HG02759 (cell line): ENCODE results near the gene RAP1GAP2.
"Not testable (repeated sequence)": the region's sequence is repeated elsewhere in the genome, so short reads cannot be mapped to it uniquely, and the experiment has no call there.

ENCODE experiments used
- ATAC-seq: cut with Tn5 transposase; IDR thresholded peaks from one replicate; pipeline ENCODE4 v1.9.1; 2021; ENCODE audit warnings: mild to moderate bottlenecking, moderate library complexity; ENCODE audit not compliant: unreplicated experiment

Gene RAP1GAP2

DNA sequence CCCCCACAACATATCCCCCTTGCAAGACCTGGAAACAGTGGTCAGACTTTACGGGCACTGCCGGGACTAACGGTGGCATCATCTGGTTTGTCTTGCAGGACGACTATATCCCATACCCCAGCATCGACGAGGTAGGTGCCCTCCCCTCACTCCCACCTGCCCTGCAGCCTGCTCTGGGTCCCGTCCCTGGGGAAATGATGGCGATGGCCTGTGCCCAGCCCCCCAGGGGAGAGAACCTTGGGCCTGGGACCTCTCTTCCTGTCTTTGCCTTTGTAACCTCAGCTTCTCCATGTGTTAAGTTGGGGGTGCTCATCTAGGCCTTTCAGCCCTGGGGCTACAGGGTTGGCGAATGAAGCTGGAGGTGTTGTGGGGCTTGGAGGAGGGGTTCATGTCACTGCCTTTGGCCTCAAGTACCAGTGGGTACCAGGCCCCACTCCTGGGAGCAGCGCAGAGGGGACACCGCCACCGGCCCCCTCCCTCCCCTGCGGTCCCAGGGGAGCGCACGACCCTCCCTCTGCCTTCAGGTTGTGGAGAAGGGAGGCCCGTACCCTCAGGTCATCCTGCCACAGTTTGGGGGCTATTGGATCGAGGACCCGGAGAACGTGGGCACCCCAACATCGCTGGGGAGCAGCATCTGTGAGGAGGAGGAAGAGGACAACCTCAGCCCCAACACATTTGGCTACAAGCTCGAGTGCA is 167.2 kb downstream of the RAP1GAP2 start:
- ATAC-seq, result no peak

DNA sequence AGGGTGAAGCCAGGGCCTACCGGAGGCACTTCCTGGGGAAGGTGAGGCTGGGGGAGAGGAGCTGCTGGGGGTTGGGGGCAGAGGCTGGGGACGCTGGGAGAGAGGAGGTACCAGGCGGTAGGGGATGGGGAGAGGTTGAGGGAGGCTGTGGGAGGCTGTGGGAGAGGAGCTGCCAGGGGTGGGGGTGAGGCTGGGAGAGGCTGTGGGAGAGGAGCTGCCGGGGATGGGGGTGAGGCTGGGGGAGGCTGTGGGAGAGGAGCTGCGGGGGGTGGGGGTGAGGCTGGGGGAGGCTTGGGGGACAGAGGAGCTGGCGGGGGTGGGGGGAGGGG is 167.8 kb downstream of the RAP1GAP2 start:
- ATAC-seq, result no peak

DNA sequence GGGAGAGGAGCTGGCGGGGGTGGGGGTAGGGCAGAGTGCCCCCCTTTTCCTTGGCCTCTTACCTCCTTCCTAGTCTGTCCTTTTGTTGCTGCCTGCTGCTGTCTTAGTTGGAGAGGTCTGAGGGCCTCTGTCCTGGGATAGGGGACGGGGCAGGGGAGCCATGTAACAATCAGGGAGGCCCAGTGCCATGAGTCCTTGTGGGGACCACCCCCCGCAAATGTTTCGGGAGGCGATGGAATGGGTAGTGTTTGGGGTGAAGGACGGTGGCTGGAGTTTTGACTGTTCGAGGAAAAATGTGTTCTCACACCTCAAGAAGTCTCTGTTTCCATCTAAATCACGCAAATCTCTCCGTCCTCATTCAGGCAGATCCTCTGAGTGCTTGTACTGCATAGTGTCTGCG is 168.1 kb downstream of the RAP1GAP2 start:
- ATAC-seq, result no peak

DNA sequence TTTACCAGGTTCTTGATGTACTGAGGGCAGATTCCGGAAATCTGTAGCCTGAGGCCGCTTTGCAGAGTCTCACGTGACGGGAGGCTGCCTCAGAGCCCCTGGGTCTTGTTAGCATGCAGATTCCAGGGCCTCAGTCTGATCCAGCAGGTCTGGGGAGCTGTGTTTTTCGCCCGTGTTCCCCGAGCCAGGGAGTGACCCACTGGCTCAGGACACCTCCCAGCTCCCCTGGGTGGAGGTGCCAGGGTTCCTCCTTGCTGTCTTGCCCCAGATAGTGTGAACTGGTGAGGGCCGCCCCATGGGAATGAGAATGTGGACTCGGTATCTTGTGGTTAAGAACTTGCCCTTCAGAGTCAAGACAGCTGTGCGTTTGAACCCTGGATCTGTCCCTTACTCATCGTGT is 168.6 kb downstream of the RAP1GAP2 start:
- ATAC-seq, result no peak

DNA sequence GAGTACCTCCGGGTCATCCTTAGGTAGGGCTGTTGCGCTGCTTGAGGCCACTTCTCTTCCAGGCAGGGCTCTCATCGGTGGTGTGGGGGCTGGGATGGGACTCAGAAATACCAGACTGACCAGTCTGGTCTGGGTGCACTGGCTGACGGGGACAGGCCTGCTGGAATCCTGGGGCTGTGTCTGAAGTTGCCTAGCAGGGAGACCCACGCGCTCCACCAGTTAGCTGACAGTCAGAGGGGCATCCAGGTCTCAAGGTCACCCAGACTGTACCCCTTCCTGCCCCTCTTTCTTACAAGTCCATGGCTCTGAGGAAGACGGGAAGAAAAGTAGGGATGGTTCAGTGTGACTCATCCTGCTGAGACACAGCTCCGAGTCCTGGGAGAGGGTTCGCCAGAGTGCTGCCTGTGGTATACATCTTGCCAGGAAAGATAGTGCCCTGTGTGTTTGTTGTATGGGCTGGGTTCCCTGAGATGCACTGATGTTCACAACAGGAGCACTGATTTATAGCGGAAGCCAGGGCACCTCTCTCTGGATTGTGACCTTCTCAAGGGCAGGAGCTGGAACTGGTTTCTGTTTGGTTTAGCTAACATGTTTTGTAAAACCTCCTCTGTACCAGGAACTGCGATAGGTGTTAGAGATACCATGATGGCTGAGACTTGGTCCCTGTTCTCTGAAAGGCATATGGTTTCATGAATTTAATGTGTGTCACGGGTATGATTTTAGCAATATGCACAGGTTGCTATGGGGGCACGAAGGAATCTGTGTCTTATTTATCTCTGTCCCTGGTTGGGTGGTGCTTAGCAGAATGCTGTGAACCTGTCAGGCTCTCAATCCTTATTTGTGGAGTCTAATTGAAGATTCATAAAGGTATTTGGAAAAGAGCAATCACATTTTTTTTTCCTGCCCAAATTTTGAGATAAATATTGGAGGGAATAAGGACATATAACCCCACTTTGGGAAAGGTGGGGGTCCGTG is 169.7 kb downstream of the RAP1GAP2 start:
- ATAC-seq, result no peak

DNA sequence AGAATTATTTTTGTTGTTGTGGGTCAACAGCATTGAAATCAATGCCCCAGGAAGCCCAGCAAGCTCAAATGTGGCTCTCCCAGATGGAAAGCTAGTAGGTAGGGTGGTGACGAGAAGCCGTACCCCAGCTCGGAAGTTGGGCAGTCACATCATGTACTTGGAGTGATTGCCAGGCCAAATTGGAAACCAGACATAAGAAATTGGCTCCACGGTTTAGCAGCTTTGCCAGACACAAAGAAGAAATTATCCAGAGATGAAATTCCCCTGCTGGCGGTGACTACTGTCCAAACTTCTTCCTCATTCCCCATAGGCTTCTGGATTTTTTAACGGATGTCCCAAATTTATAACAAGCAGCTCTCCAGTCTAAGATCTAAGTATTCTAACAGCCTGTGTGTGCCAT is 171.3 kb downstream of the RAP1GAP2 start:
- ATAC-seq, result no peak

DNA sequence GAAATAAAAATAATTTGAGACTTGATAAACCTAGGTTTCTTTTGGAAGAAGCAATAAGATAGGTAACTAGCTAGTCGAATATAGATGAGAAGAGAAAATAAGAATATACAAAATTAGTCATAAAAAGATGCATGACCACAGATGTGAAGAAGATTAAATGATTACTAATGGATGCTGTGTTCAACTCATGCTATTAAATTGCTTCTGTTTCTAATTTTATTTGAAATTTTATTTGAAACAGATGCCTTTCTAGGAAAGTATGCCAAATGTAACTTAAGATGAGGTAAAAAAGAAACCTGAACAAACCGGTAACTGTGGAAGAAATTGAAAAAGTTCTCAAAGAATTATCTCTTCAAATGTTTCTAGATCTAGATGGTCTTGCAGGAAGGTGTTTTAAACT is 175.6 kb downstream of the RAP1GAP2 start:
- ATAC-seq, result no peak

DNA sequence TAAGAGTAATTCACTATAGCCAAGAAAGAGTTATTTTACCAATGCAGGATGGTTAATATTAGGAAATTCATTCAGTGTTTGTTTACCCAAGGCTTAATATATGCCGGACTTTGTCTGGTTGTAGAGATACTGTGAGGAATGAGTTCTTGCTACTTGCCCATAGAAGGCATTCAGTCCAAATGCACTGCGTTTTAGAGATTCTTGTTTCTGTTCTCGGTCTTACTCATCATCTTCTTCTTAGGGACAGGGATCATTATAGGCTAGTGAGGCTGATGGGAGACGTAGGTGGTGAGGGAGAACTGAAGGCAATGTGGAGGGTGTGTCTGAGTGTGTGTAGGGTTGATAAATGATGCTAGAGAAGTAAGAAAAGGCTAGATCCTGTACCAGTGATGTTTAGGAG is 176.5 kb downstream of the RAP1GAP2 start:
- no peak for ATAC-seq

DNA sequence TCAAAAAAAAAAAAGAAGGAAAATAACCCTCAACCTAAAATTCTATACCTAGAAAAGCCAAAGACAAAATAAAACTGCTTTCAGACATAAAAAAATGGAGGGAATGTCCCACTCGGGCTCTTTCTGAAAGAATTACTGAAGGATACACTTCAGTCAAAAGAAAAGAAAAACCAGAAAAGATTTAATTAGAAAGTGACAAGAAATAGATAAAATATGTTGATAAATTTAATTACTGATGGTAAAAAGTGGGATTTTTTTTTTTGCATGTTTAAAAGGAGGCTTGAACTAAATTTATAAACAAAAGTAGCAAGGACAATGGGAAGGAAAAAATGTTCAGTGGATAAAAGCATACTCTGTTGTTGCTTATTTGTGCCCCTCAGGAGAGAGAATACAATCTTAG is 178.1 kb downstream of the RAP1GAP2 start:
- ATAC-seq, result no peak

DNA sequence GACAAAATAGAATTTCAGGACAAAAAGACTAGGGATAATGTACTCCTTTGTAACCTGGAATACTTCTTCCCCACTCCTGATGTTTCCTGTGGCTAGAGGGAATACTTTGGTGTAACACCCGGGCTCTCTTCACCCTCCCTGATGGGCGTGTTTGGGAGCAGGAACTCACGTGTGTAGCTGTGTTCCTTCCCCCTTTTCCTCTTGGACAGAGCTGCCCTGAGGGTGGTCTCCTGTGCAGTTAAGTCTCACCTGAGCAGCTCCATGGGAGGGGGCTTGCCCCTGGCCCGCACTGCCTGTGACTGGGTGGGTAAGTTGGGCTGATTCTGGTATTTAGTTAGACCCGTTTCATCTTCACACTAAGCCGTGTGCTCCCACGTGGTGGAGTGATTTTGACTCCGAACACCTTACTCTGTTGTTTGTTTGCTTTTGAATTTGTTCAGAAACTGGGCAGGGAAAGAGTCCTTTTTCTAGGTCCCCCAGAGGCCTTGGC is 179.3 kb downstream of the RAP1GAP2 start:
- ATAC-seq, result no peak

DNA sequence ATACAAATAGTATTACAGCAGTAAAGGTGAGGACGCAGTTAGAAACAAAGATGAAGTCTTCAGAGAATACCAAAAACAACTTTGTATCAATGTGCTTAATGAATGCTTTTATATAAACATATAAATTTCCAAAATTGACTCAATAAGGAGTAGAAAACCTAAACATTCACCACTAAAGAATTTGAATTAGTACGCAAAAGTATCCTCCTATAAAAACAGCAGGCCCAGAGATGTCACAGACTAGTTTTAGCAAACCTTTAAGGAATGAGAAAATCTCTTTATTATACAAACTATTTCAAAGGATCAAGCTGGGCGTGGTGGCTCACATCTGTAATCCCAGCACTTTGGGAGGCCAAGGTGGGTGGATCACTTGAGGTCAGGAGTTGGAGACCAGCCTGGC is 180.9 kb downstream of the RAP1GAP2 start:
- no peak for ATAC-seq

DNA sequence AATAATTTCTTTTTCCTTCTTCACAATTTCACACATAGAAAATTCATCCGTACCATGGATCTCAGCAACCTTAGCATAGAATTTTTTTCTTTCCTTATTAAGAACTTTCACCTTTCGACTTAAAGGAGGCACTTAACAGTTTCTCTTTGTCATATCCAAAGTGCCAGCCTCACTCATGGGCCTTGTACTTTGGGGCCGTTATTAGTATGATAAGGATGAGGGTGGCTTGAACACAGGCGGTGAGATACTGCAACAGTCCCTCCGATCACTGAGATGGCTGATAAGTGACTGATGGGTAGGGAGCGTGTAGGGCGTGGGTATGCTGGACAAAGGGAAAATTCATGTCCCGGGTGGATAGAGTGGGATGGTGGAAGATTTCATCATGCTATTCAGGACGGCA is 181.9 kb downstream of the RAP1GAP2 start:
- ATAC-seq, result no peak

DNA sequence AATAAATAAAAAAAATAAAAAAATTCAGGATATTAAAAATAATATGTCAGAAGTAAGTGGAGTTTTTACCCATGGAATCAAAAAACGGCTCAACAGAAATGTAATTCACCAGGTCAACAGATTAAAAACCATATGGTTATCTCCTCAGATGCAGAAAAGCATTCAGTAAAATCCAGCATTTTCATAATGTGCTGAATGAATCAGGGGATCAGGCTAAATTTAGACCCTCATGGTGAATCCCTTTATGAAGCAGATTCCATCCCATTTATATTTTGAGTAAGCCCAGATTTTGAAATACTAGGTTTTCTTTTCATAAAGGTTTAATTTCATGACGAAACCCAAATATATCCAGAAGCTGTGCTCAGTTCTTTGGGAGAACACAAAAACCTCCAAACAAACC is 182.8 kb downstream of the RAP1GAP2 start:
- ATAC-seq, result no peak

DNA sequence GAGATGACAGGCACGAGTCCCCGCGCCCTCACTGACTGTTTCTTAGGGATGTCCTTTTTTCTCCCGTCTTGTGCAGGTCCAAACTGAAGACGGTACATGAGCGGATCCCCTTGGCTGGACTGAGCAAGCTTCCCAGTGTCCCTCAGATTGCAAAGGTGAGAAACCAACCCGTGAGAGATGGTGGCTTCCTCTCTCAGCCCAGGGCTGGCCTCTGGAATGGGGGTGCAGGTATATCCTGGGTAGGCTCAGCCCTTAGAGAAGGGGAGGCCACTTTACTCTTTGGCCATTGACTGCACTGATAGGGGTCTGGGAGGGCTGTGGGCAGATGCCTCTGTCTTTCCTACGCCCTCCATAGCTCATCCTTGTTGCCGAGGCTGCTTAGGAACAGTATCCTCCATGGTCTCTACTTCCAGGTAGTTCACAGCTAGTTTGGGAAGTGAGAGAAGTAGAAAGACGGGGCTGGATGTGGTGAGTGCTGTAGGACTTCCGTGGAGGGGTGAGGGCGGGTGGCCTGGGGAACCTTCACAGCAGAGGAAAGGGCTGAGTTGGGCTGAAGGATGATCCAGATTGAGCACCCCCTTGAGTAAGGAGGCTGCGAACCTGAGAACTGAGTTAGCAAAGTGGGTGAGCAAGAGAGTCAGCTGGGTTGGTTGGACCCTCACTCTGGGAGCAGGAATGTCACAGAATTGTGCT is 184.1 kb downstream of the RAP1GAP2 start:
- no peak for ATAC-seq

DNA sequence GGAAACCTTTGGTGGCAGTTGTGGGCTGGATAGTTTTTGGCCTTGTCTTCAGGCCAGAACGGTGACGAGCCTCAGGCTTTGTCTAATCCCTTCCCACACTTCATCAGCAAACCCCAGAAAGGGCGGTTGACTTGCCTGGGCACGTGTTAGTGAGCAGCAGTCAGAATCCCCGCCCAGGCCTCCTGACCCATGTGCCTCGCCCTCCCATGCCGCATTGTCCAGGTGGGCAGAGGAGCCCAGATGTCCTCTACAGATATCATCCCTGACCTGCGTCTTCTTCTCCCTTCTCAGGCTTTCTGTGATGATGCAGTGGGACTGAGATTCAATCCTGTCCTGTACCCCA is 184.6 kb downstream of the RAP1GAP2 start:
- ATAC-seq, result no peak

DNA sequence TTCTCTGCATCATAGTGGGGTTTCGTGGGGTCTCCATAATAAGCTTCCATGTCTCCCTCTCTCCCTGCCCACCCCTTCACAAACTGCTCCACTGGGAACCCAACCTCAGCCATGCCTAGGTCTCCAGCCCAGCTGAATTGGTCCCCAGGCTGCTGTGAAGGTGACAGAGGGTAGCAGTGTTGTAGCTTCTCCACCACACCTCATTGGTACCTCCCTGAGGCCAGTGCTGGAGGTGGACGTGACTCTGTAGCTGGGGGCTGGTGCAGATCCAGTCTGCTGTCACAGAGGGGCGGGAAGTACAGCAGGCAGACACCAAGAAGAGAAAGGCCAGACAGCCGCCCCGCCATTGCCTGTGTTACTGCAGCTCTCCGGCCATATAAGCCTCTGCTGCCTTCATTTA is 185.1 kb downstream of the RAP1GAP2 start:
- no peak for ATAC-seq

DNA sequence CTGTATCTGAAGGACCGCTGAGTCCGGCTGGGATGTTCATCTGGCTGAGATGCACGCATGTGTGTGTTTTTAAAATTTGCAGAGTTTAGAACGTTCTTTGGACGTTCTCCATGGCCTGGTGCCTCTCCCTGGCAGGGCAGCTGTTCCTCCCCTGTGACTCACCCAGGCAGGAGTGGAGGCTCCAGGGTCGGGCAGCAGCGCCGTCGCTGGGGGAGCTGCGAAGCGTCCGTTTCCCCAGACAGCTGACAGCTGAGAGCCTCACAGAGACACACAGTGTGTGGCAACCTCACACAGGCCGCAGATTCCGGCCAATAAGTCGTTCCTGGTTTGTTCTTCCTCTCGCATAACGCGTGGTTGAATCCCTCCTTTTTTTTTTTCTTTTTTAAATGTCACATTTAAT is 186.6 kb downstream of the RAP1GAP2 start:
- no peak for ATAC-seq

DNA sequence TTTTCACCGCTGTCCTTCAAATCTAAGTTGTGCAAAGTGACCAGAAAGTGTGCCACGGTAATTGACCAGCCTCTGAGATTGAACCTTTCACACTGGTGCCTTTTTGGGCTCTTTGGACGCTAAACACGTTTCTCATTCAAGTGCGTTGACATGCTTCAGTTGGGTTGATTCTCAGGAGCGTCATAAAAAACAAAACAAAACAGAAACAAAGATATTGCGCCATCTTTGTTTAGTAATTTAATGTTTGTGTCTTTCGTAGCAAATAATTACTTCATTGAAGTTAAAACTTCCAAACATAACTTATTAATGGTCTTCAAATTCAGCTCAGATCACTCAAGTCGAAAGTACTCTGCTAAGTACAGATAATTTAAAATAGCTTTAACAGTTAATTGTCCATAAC is 187.0 kb downstream of the RAP1GAP2 start:
- ATAC-seq, result no peak

DNA sequence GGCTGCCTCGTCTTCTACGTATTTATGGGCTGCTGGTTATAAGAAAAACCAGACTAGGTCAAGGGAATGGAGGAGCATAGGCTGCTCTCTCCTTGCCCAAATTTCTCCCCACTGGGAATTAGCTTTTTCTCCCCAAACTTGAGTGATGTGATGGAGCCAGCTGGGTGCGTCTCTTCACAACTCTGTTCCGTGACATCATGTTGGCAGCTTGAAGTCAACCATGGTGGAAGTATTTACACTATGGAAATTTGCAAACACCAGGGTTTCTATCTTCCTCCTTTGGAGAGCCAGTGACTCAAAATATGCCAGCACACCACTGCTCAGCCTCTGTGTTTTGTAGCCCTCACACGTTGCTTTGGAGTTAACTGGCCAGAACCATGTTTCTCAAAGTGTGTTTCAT is 189.1 kb downstream of the RAP1GAP2 start:
- ATAC-seq, result no peak

DNA sequence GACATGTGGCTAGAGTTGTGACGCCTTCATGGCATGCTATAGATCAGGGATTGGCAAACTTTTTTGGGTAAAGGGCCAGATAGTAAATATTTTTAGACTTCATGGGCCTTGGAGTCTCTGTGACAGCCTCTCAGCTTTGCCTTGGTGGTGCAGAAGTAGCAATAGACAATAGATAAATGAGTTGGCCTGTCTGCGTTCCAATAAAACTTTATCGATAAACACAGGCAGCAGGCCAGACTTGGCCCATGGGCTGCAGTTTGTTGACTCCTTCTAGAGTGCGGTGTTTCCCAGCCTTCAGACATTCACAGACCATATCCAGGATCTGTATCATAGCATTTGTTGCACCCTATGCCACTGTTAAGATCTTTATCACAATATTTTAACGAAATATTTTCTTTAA is 190.7 kb downstream of the RAP1GAP2 start:
- no peak for ATAC-seq

DNA sequence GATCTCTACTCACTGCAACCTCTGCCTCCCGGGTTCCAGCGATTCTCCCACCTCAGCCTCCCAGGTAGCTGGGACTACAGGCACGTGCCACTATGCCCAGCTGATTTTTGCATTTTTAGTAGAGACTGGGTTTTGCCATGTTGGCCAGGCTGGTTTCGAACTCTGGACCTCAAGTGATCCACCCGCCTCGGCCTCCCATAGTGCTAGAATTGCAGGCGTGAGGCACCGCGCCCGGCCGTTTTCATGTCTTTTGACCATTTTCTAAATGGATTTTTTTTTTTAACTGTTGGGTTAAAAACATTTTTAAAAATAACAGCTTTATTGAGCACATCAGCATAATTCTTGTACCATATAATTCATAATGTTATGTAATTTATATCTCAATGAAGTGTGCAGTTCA is 193.2 kb downstream of the RAP1GAP2 start:
- ATAC-seq, result not testable (repeated sequence)

DNA sequence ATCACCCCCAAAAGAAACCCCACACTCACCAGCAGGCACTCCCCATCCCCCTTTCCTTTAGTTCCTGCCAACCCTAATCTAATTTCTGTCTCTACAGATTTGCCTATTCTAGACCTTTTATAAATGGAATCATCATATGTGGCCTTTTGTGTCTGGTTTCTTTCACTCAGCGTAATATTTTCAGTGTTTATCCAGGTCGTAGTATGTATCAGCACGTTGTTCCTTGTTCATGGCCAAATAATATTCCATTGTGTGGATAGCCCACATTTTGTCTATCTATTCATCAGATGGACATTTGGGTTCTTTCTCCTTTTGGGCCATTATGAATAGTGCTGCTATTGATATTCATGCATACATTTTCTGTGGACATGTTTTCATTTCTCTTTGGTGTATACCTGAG is 193.6 kb downstream of the RAP1GAP2 start:
- ATAC-seq, result no peak
